GM12873 (cell line): ENCODE data around the gene ZNF276.

ENCODE experiments used
- TF ChIP-seq, protein P1 (sequence below): IDR thresholded peaks from 2 replicates; pipeline ENCODE4 v1.5.1; 2012; ENCODE audit warnings: low read depth, mild to moderate bottlenecking, moderate library complexity, low read length, control low read depth; ENCODE audit not compliant: insufficient read depth; ENCODE audit errors: missing control alignments

ZNF276 gene

DNA sequence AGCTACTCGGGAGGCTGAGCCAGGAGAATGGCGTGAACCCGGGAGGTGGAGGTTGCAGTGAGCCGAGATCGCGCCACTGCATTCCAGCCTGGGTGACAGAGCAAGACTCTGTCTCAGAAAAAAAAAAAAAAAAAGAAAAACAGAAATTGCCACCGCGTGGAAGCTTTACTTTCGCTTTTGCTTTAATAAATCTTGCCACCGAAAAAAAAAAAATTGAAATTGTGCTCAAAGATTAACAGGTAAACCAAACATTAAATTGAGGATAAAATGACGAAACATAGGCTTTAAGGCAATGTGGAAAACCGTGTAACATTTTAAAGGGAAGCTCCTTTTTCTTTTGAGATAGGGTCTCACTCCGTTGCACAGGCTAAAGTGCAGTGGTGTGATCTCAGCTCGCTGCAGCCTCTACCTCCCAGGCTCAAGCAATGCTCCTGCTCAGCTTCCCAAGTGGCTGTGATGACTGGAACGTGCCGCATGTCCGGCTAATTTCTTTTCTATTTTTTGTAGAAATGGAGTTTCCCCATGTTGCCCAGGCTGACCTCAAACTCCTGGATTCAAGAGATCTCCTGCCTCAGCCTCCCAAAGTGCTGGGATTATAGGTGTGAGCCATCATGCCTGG is 40.1 kb downstream of the ZNF276 start:
- TF ChIP-seq, protein P1, sequence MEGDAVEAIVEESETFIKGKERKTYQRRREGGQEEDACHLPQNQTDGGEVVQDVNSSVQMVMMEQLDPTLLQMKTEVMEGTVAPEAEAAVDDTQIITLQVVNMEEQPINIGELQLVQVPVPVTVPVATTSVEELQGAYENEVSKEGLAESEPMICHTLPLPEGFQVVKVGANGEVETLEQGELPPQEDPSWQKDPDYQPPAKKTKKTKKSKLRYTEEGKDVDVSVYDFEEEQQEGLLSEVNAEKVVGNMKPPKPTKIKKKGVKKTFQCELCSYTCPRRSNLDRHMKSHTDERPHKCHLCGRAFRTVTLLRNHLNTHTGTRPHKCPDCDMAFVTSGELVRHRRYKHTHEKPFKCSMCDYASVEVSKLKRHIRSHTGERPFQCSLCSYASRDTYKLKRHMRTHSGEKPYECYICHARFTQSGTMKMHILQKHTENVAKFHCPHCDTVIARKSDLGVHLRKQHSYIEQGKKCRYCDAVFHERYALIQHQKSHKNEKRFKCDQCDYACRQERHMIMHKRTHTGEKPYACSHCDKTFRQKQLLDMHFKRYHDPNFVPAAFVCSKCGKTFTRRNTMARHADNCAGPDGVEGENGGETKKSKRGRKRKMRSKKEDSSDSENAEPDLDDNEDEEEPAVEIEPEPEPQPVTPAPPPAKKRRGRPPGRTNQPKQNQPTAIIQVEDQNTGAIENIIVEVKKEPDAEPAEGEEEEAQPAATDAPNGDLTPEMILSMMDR = no peak

DNA sequence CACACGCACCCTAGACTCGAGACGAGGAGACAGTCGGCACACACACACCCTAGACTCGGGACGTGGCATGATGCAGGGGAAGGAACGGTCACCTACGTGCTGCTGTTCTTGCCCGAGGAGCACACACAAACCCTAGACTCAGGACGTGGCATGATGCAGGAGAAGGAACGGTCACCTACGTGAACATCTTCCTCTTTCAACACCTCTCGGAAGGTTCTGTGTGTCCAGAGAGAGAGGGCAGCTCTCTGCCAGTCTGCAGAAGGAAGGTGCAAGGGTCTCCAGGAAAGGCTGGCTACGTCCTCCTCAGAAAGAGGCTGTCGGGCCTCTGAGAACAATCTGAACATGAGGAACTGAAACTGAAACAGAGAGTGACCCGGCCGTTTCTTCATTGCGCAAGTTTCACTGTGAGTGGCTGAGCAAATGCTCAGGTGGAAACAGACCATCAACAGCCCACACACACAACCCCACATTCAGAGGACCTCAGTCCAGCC is 43.4 kb downstream of the ZNF276 start:
- TF ChIP-seq, protein P1 = no peak

DNA sequence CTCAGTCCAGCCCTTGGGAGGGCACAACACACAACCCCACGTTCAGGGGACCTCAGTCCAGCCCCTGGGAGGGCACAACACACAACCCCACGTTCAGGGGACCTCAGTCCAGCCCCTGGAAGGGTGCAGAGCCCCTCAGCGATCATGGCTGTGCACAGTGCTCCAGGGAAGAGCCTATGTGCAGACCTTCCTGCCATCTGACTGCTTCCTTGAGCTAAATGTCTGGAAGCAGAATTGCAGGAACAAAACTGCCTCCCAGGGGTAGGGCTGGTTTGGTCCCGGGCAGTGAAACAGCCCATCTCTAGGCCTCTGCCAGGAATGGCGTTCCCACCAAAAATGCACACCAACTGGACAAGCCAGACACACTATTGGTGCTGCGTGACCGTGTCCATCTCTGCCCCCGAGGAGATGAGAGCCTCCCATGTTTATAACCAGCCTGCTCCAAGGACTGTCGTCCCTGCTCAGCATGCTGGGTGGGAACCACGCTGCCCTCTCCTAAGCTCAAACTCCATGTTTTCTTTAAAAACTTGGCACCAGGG is 44.0 kb downstream of the ZNF276 start:
- TF ChIP-seq, protein P1 = no peak

DNA sequence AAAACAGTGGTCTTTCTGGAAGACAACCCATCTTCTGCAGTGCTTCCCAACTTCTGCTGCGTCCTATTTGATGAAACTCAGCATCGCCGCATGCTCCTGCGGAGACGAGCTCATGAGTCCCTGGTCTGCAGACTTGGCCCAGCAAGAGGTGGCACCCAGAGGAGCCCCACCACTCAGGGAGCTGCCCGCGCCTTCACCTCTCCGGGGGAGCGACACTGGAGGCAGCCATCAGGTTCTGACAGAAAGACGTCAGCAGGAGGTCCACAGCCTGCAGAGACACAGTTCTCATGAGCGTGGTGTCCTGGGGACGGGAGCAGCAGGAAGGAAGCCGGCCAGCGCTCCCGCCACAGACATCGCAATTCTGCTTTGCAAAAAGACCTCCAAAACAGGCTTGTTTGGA is 49.0 kb downstream of the ZNF276 start:
- TF ChIP-seq, protein P1 = no peak

DNA sequence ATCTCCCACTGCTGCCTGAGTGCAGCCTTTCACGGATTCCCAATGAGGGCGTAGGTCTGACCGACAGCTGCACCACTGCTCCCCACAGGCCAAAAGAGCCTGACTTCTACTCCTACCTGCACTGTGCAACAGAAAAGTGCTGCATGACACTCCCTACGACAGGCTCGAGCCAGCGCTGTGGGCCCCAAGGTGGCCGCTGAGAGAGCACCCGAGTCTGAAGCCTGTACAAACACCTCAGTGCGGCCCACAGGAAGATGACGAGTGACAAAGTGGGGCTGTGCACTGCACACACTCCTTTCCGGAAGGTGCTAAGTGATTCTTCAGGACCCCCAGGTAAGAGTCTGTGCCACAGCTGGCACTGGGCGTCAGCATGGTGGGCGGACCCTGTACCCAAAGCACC is 53.9 kb downstream of the ZNF276 start:
- TF ChIP-seq, protein P1 = no peak

DNA sequence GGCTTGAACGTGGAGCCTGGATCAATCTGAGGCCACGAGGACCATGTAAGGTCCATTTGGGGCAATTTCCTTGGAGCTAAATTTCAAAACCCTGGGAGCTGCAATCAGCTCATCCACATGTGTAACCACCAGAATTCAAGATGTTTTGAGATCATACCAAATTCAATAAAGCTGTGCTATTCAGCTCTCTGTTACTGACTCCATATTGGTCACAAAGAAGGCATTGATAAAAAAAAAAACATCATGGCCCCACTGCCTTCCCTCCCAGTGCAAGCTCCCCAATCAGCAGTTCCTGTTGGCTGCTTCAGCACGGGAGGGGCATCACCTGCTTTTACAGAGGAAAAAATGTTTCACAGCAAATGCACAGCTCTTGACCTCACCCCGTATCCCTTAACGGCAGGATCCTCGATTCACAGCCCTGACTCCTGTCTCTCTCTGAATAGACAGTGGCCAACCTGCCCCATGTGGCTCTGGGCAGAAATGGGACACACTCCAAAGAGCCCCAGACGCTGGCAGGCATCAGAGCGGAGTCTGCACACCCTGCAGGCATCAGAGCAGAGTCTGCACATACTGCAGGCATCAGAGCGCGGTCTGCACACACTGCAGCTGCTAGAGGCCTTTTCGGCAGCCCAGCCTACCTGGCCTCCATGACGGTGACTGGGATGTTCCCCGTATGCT is 58.0 kb downstream of the ZNF276 start:
- TF ChIP-seq, protein P1 = no peak

DNA sequence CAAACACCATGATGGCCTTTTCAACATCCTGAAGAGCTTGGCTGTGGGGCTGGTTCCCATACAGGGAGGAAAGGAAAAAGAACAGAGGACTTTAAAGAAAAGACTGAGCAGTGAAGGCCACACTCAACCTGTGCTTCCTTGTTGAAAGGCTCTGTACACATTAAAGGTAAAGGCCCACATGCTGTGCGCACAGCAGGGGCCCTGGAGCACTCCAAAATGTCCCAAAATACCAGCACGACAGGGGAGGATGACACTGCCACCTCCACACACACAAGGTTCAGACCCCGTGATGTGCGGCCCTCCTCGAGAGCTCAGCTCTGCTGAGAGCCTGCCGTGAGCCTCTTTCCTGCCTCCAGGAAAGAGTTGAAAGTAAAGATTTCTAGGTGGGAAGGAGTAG is 58.6 kb downstream of the ZNF276 start:
- TF ChIP-seq, protein P1 = no peak
